Skeletal muscle tissue (tissue), 4 donors: ENCODE results near the gene ARID2. TPM values are rescaled to one million over a fixed set of nuclear protein-coding genes. Genes with fewer than 3 reads are reported as not detected.

ENCODE experiments used
- H3K27ac ChIP-seq: one replicate; pipeline ENCODE4 v1.7.0; 2013; ENCODE audit warnings: mild to moderate bottlenecking, low read depth, low read length, inconsistent platforms
- H3K27me3 ChIP-seq, 3 donors: one replicate each; pipeline ENCODE4 v1.7.0; 2013; ENCODE audit warnings: low read length in 3 of 3; ENCODE audit not compliant: control insufficient read depth in 3 of 3, insufficient read depth in 3 of 3
- H3K36me3 ChIP-seq, 3 donors: one replicate each; pipeline ENCODE4 v1.7.0; 2013; ENCODE audit warnings: low read length in 3 of 3; ENCODE audit not compliant: control insufficient read depth in 3 of 3, insufficient read depth in 3 of 3
- H3K4me1 ChIP-seq, 3 donors: one replicate each; pipeline ENCODE4 v1.7.0; 2013; ENCODE audit warnings: low read length in 3 of 3, mild to moderate bottlenecking in 3 of 3; ENCODE audit not compliant: control insufficient read depth in 3 of 3, insufficient read depth in 3 of 3
- H3K4me3 ChIP-seq, 3 donors: one replicate each; pipeline ENCODE4 v1.7.0; 2013; ENCODE audit warnings: low read length in 3 of 3
- H3K9ac ChIP-seq, 3 donors: one replicate each; pipeline ENCODE4 v1.7.0; 2013; ENCODE audit warnings: low read length in 3 of 3, mild to moderate bottlenecking in 3 of 3, moderate library complexity in 2 of 3, low read depth in 1 of 3
- H3K9me3 ChIP-seq, 3 donors: one replicate each; pipeline ENCODE4 v1.7.0; 2013; ENCODE audit warnings: low read length in 3 of 3; ENCODE audit not compliant: control insufficient read depth in 3 of 3
- total RNA-seq: library from RNA; depleted of rRNA; stranded (reverse); fragments of >200 nt; gene quantifications from one replicate; pipeline ENCODE4 v1.2.3, GENCODE V29; 2014
- donor health status: Osteomylitis.

Gene ARID2
- total RNA-seq, 1 donor from 2014 or later, result 43.3 TPM

DNA sequence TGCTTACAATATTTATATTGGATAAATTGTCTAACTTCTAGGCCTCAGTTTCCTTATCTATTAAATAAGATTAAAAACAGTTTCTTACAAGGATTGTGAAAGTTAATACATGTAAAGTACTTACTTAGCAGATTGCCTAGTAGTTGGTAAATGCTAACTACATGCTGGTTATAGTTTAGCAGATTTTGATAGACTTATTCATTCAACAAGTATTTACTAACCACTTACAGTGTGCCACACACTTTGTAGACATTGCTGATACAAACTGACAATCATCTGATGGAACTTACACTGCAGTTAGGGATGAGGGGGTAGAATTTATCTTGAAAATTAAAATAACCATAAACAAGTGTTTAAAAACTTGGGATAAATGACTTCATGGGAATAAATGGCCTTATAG is 50.4 kb downstream of the ARID2 start:
- H3K9me3 ChIP-seq, result no peaks in the 10 kb centered on the region
- no peak overlapping the region for H3K9ac ChIP-seq

DNA sequence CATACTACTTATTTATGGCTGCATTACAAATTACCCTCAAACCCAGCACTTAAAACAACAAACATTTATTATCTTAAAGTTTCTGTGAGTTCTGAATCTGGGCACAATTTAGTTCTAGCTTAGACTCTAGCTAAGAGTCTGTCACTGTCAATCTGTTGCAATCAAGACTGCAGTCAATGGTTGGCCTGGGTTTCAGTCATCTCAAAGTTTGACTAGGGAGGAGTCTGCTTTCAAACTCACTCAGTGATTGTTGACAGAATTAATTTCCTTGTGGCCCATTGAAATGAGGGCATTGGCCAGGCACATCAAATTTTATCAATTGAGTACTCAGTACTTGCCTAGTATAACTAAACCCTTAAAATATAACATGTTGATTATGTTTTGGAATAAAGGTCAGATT is 51.6 kb downstream of the ARID2 start:
- Histone ChIP-seq H3K4me3 (no peak overlapping the region), H3K9ac (no peak overlapping the region), H3K27me3 (no peaks in the 10 kb centered on the region), H3K27ac (no peak overlapping the region), H3K4me1 (peaks cover 0 to 2% (median under 1%) of the 10 kb centered on the region in 3 donors), H3K36me3 (no peaks in the 10 kb centered on the region), H3K9me3 (no peaks in the 10 kb centered on the region)

More for the DNA sequence above, 50.4 kb downstream of the ARID2 start:
- Histone ChIP-seq H3K4me1 (peaks cover 2 to 6% (median 3%) of the 10 kb centered on the region in 3 donors), H3K36me3 (no peaks in the 10 kb centered on the region), H3K4me3 (no peak overlapping the region), H3K27me3 (no peaks in the 10 kb centered on the region), H3K27ac (no peak overlapping the region)

DNA sequence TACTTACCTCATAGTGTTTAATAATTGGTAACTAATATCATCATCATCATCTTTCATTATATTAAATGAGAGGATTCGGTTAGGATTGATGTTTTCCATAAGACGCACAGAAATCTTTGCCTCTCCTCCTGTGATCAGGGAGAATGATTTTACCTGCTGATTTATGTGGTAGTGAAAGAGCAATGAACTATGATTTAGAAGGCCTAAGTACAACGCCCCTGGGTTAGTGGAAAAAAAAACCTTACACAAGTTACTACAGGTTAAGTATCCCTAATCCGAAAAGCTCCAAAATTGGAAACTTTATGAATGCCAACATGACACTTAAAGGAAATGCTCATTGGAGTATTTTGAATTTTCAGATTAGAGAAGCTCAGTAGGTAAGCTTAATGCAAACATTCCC is 55.8 kb downstream of the ARID2 start:
- H3K36me3 ChIP-seq, result no peaks in the 10 kb centered on the region
- H3K4me1 ChIP-seq, result peaks cover 0 to 3% (median 0%) of the 10 kb centered on the region in 3 donors
- H3K9me3 ChIP-seq, result no peaks in the 10 kb centered on the region
- no peaks in the 10 kb centered on the region for H3K27me3 ChIP-seq
- H3K9ac ChIP-seq, result no peak overlapping the region
- H3K4me3 ChIP-seq, result no peak overlapping the region
- H3K27ac ChIP-seq, result no peak overlapping the region

DNA sequence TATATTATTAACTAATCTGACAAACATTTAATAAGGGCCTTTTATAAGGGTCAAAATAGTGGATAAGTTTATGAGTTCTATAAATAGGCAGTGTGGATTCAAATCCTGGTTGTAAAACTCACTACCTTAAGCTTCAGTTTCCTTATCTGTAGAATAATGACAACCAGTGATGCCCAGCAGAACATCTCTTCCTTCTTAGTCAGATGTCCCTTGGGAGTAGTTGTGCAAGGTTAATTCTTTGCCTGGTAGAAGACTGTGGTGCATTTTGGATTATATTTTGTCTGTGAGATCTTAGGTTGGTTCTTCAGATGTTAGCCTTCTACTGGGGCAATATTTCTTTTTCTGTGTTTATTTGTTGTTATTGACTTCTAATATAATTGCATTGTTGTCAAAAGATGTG is 59.5 kb downstream of the ARID2 start:
- no peak overlapping the region for H3K27ac ChIP-seq
- no peak overlapping the region for H3K9ac ChIP-seq
- no peaks in the 10 kb centered on the region for H3K9me3 ChIP-seq
- no peaks in the 10 kb centered on the region for H3K36me3 ChIP-seq
- H3K27me3 ChIP-seq, result no peaks in the 10 kb centered on the region
- H3K4me1 ChIP-seq, result peaks cover 0 to 3% (median 0%) of the 10 kb centered on the region in 3 donors
- no peak overlapping the region for H3K4me3 ChIP-seq

DNA sequence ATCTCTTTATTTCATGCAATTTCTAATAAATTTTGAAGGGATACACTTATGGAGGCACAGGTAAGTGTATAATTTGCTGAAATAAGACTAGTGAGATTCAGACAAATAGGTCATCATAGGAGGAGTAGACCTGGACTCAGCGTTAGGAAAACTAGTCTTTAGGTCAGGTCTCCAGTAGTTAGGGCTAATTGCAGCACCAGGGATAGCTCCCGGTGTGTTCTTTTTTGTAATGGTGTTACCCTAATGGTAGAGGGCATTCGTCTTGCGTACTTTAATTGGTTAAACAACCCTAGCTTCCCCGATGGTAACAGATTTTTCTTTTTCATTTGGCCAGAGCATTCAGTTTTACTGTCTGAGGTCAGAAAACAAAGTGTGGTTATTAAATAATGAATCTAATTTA is 64.9 kb downstream of the ARID2 start:
- no peak overlapping the region for H3K4me3 ChIP-seq
- no peaks in the 10 kb centered on the region for H3K27me3 ChIP-seq

DNA sequence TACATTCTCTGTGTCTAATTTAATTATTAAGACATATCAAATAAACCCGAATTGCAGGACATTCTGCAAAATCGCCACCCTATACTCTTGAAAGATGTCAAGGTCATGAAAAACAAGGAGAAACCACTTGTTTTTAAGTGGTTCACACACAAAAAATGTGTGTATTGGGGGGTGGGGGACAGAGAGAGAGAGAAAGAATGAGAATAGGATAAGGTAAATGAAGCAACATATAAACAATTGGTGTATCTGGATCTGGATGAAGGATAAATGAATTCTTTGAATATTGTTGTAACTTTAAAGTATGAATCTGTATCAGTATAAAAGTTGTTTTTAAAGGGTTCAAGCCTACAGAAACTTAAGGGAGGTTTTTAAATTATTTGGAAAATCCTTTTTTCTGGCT is 72.1 kb downstream of the ARID2 start:
- no peak overlapping the region for H3K27ac ChIP-seq
- no peak overlapping the region for H3K9ac ChIP-seq
- H3K36me3 ChIP-seq, result no peaks in the 10 kb centered on the region
- H3K4me3 ChIP-seq, result no peak overlapping the region
- no peaks in the 10 kb centered on the region for H3K9me3 ChIP-seq
- H3K4me1 ChIP-seq, result no peaks in the 10 kb centered on the region
- H3K27me3 ChIP-seq, result no peaks in the 10 kb centered on the region

More for the DNA sequence above, 64.9 kb downstream of the ARID2 start:
- H3K4me1 ChIP-seq, result peaks cover 0 to 3% (median 0%) of the 10 kb centered on the region in 3 donors
- H3K9ac ChIP-seq, result no peak overlapping the region
- no peaks in the 10 kb centered on the region for H3K36me3 ChIP-seq
- H3K9me3 ChIP-seq, result no peaks in the 10 kb centered on the region
- no peak overlapping the region for H3K27ac ChIP-seq

DNA sequence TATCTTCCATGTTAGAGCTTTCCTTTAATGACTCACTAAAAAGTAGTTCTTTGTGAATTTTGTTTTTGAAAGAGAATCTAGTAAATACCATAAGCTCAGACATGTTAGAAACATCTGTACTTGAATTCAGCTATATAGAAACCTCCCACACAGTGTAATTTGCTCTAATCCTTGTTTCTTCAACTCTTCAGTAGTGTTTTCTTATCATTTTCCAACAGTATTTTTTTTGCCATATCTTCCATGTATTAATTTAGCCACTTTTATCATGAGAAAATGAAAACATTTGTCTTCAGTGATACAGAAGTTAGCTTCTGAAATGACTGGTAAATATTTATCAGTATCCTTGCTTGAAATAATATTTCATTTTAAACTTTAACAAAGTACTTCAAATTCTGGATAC is 73.6 kb downstream of the ARID2 start:
- H3K36me3 ChIP-seq, result no peaks in the 10 kb centered on the region
- no peaks in the 10 kb centered on the region for H3K27me3 ChIP-seq
- no peaks in the 10 kb centered on the region for H3K4me1 ChIP-seq
- no peak overlapping the region for H3K9ac ChIP-seq
- no peak overlapping the region for H3K27ac ChIP-seq
- no peaks in the 10 kb centered on the region for H3K9me3 ChIP-seq
- H3K4me3 ChIP-seq, result no peak overlapping the region

DNA sequence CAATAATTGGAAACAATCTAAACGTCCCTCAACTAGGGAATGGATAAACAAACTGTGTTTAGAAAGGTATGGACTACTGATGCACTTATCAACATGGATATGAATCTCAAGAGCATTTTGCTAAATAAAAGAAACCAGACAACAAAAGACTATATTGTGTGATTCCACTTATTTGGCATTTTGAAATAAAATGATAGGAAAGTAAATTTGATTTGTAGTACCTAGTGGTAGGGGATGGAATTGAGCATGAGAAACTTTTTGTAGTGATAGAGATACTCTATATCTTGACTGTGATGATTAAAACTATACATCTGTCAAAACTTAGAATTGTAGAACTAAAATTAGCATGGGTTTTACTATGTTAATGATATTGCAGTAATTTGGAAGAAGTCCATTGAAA is 87.1 kb downstream of the ARID2 start:
- H3K4me3 ChIP-seq, result no peak overlapping the region
- no peak overlapping the region for H3K27ac ChIP-seq
- no peak overlapping the region for H3K9ac ChIP-seq
- H3K4me1 ChIP-seq, result no peaks in the 10 kb centered on the region
- no peaks in the 10 kb centered on the region for H3K27me3 ChIP-seq
- H3K36me3 ChIP-seq, result peaks cover 3 to 5% (median 4%) of the 10 kb centered on the region in 3 donors
- no peaks in the 10 kb centered on the region for H3K9me3 ChIP-seq

DNA sequence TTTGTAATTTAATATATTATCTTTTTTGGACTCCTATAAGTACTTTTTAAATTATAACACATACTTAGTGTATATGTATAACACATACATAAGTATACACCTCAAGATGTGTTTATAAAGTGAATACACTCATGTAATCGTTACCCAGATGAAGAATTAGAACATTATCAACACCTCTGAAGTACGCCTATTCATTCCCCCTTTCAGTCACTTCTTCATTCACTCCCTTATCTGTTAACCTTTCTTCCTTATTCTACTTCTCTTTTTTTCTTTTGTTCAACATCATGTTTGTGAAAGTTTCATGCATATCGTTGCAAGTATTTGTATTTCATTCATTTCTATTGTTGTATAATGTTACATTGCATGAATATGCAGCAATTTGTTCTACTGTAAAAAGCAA is 98.5 kb downstream of the ARID2 start:
- H3K4me1 ChIP-seq, result no peaks in the 10 kb centered on the region
- peaks cover 2 to 6% (median 4%) of the 10 kb centered on the region in 3 donors for H3K36me3 ChIP-seq
- H3K9ac ChIP-seq, result no peak overlapping the region

DNA sequence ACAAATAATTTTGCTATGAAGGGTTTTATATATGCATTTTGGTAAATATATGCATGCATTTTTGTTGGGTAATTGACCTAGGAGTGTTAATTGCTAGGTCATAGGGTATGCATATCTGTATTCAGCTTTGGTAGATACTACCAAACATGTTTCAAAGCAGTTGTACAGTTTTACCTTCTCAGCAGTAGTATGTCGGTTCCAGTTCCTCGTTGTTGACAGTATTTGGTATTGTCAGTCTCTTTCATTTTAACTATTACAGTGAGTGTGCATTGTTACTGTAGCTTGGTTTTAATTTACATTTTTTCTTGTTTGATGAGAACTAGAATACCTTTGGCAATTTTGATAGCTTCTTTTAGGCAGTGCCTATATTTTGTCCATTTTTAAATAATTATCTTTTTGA is 98.9 kb downstream of the ARID2 start:
- Histone ChIP-seq H3K36me3 (peaks cover 2 to 4% (median 3%) of the 10 kb centered on the region in 3 donors), H3K9ac (no peak overlapping the region), H3K9me3 (no peaks in the 10 kb centered on the region), H3K27me3 (no peaks in the 10 kb centered on the region), H3K4me3 (no peak overlapping the region), H3K4me1 (no peaks in the 10 kb centered on the region), H3K27ac (no peak overlapping the region)

More for the DNA sequence above, 98.5 kb downstream of the ARID2 start:
- Histone ChIP-seq H3K27ac (no peak overlapping the region), H3K9me3 (no peaks in the 10 kb centered on the region), H3K4me3 (no peak overlapping the region), H3K27me3 (no peaks in the 10 kb centered on the region)

DNA sequence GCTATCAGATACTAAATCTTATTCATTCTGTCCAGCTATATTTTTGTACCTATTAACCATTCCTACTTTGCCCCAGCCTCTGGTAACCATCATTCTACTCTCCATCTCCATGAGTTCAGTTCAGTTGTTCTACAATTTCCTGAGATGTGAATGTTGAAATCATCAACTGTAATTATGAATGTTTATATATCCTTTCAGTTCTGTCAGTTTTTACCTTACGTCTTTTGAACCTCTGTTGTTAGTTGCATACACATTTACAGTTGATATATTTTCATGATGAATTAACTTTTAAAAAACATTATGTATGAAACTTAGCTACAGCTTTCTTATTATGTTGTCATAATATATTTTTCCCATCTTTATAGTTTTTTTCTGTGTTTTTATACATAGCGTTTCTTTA is 102.1 kb downstream of the ARID2 start:
- H3K27me3 ChIP-seq, result no peaks in the 10 kb centered on the region
- no peak overlapping the region for H3K27ac ChIP-seq
- H3K4me1 ChIP-seq, result no peaks in the 10 kb centered on the region
- H3K9me3 ChIP-seq, result no peaks in the 10 kb centered on the region
- H3K36me3 ChIP-seq, result peaks cover 0 to 2% (median 2%) of the 10 kb centered on the region in 3 donors
- H3K9ac ChIP-seq, result no peak overlapping the region
- H3K4me3 ChIP-seq, result no peak overlapping the region
